Suppressor macrophage (primary cell): Measurements from ENCODE around the gene SLC2A5.
A peak's percentile ranks its signal among the peaks of the same experiment; 100 is the strongest.
"Not testable (repeated sequence)": the region's sequence is repeated elsewhere in the genome, so short reads cannot be mapped to it uniquely, and the experiment has no call there.

Source experiments
- DNase-seq, 4 experiments: peaks; one replicate each; pipeline ENCODE4 v3.0.0-alpha.2; 2020 to 2022

Gene SLC2A5

DNA sequence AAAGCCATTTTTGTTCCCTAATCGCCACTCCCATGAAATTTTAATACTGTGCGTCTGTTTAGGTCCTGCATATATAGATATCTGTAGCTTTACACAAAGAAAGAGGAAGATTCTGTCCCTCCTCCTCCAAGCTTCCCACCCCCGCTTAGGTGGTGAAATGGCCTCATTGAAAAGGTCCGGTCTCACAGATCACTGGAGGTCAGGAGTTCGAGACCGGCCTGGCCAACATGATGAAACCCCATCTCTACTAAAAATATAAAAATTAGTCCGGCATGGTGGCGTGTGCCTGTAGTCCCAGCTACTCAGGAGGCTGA, 64.1 kb downstream of the SLC2A5 start:
- no peak for DNase-seq

DNA sequence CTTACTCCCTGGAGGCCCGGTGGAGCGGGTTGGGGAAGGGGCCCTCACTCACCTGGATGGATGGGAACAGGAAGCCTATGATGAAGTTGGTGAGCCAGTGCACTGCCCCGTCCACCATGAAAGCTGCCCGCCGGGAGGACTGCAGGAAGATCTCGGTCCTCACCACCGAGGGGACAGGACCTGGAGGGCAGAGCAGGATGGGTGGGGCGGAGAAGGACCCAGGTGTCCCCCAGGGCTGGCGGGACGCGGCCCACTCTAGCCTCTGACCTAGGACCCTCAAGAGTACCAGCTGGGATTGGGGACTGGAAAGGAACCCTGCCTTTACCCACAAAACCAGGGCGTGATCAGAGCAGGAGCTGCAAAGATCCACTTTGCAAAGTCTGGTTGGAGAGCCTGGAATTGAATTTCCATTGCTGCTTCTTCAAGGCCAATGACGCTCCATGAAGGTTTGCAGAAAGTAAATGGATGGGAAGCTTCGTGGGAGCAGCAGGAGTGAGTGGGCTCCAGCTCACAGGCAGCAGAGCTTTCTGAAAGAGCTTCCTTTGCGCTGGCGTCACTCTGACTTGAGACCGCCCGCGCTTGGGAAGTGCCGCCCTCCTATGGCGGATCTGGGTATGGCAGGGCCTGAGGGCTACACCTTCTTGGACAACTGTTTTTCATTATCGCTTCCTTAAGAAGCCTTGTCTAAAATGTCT, 64.6 kb downstream of the SLC2A5 start:
- DNase-seq = peak; percentile 90 to 94 (median 92)

DNA sequence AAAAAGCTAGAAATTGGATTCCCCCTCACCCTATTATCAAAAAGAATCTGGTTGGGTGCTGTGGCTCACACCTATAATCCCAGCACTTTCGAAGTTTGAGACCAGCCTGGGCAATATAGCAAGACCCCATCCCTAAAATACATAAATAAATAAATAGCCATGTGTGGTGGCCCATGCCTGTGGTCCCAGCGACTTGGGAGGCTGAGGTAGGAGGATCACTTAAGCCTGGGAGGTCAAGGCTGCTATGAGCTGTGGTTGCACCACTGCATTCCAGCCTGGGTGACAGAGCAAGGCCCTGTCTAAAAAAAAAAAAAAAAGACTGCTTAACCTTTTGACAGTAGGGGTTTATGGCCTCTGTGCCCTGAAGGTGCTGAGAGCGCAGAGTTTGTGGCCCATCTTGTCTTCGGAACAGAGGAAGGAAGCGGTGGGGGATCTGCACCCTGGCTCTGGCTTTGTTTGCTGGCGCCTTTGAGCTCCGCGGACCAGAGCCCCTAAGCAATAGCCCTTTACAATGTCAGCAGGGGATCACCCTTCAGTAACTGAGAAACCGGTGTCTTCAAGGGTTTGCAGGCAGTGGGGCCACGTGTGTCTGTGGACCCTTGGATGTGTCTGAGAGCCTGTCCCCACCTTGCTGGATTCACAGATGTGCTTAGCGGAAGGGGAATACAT, 65.3 kb downstream of the SLC2A5 start:
- no peak for DNase-seq

DNA sequence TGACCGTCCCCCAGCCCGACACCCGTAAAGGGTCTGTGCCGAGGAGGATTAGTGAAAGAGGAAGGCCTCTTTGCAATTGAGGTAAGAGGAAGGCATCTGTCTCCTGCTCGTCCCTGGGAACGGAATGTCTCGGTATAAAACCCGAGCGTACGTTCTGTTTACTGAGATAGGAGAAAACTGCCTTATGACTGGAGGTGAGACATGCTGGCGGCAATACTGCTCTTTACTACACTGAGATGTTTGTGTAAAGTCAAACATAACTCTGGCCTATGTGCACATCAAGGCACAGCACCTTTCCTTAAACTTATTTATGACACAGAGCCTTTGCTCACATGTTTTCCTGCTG, 67.2 kb downstream of the SLC2A5 start:
- not testable (repeated sequence) for DNase-seq

DNA sequence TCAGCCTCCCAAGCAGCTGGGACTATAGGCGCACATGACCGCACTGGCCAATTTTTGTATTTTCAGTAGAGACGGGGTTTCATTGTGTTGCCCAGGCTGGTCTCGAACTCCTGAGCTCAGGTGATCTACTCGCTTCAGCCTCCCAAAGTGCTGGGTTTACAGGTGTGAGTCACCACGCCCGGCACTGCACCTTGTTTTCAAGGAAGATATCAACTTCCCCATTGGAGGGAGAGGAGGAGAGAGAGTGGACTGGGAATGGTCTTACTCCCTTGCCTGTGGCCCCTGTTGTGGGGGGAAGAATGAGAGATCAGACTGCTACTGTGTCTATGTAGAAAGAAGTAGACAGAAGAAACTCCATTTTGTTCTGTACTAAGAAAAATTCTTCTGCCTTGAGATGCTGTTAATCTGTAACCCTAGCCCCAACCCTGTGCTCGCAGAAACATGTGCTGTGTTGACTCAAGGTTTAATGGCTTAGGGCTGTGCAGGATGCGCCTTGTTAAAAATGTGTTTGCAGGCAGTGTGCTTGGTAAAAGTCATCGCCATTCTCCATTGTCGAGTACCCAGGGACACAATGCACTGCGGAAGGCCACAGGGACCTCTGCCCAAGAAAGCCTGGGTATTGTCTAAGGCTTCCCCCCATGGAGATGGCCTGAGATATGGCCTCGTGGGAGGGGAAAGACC, 67.8 kb downstream of the SLC2A5 start:
- not testable (repeated sequence) for DNase-seq

DNA sequence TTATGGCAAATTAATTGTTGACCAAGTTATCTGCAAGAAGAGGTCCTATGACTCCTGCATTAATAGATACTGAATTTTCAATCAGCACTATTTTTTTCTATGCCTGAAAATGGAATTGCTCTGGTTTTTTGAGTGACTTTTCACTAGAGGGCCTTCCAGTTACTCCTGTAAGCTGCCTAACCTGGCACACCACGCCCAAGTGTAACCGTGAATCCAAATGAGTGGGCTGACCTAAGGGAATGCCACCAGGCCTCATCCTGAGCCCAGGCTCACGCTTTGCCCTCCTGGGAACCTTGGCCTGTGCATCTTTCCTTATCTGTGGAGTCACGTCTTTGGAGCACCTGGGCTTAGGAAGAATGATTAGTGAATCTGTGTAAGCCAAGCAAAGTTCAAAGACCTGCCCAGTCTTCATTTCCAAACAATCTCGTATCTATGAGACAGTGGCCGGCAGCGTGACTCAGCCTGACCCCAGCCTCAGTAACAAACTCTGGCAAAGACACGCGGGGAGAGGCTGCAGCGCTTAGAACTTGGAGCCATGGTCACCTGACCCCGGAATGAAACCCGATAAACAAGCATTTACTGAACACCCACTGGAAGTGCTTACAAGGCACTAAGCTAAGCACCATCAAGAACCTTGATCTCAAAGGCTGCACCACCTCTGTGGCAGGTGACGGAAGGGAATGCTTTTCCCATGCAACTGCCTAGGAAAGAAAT, 75.3 kb downstream of the SLC2A5 start:
- not testable (repeated sequence) for DNase-seq

DNA sequence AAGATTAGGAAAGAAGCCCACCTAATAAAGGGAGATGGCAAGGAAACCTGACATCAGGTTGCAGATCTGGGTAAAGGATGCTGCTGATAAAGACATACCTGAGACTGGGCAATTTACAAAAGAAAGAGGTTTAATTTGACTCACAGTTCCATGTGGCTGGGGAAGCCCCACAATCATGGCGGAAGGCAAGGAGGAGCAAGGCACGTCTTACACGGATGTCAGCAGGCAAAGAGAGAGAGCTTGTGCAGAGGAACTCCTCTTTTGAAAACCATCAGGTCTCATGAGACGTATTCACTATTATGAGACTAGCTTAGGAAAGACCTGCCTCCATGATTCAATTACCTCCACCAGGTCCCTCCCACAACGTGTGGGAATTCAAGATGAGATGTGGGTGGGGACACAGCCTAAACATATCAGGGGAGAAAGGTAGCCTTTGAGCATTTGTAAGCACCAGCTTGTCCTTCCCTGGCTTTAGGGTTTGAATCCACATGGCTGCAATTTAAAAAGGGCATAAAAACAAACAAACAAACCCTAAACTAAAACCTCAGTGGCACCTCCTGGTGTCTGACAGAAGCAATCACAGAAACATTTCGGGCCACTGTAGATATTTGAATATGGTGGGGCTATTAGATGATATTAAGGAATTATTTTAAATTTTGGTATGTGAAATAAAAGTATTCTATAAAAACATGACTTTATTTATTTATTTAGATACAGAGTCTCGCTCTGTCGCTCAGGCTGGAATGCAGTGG, 76.3 kb downstream of the SLC2A5 start:
- no peak for DNase-seq

DNA sequence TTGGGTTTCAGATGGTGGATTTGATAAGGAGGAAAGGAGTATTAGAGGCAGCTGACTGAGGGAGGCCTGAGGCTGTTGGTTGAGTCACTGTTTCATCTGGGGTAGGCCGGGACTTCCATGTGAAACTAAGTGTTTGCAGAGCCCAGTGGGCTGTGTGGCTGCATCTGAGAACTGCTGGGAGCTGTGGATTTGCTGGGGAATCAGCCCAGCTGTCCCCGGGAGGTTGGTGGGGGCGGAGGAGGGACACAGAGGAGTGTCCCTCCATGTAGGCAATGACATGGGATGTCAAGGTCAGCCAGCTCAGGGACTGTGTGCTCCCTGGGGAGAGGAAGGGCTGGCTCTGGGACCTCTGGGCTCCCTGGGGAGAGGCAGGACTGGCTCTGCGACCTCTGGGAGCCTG, 79.6 kb downstream of the SLC2A5 start:
- no peak for DNase-seq

DNA sequence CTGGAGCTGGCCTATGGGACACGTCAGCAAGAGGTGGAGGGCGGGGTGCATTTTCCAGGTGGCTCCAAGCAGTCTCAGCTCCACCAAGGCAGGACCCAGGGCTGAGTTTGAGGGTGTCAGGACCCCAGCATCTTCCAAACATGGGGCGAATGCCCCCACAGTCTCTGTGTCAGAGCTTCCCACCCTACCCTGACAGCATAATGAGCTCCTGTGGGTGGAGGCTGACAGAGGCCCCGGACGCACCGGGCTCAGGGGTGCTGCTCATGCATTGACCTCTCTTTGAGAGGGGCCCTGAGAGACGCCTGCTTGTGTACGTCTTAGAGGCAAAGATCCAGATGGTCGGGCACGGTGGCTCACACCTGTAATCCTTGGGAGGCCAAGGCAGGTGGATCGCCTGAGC, 80.4 kb downstream of the SLC2A5 start:
- no peak for DNase-seq

DNA sequence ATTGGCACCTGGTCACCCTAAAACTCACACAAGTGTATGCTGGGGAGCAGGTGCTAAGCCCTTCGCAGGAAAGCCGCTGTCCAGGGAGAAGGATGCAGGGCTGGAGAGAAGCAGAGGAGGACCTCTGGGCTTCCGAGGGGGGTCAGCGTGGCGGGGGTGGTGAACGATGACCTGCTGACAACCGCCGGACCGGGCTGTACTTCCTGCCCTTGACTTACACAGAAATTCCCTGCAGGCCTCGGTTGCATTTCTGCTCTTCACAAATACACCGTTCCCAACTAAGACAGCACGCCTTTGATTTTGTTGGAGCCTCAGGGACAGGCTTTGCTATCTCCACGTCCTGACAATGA, 80.8 kb downstream of the SLC2A5 start:
- DNase-seq = no peak

DNA sequence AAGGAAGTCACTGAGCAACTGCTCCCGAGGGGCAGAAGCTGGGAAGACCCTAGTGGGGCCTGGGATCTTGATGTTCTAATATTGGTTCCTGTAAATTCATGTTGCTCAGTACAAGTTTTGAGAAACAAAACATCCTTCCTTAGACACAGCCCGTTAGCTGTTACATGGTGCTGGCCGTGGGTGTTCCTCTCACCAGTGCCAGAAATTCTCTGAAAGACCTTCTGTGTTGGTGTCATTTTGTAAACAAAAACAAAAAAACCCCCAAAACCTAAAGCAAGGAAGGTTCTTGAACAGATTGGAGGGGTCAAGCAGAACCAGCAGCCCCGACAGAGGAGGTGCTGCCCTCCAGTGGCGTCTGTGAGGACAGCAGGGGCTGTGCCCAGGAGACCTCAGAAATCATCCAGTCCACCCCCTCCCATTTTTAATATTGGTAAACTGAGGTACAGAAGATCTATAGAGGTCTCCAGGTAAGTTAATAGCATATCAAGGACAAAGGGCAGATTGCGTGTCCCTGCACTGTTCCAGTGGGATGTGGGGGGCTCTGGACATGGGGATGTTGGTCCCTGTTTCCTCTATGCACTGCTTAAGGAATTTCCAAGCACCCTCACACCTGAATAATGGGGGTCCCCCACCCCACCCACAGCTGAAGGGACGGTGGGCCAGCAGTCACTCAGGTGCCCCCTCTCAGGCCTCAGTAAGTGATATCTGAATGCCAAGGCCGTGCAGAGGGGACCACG, 81.4 kb downstream of the SLC2A5 start:
- peak; percentile 35 to 69 (median 56) for DNase-seq

DNA sequence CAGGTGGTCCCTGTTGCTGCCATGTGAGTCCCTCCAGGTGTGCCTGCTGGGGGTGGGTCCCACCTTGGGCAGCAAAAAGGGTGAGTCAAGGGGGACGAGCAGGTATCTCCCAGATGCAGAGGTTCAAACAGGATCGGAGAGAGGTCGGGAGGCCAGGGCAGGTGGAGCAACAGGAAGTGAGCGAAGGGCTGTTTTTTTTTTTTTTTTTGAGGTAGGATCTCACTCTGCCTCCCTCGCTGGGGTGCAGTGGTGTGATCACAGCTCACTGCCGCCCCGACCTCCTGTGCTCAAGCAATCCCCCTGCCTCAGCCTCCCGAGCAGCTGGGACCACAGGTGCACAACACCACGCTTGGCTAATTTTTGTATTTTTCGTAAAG, 82.6 kb downstream of the SLC2A5 start:
- DNase-seq = no peak

DNA sequence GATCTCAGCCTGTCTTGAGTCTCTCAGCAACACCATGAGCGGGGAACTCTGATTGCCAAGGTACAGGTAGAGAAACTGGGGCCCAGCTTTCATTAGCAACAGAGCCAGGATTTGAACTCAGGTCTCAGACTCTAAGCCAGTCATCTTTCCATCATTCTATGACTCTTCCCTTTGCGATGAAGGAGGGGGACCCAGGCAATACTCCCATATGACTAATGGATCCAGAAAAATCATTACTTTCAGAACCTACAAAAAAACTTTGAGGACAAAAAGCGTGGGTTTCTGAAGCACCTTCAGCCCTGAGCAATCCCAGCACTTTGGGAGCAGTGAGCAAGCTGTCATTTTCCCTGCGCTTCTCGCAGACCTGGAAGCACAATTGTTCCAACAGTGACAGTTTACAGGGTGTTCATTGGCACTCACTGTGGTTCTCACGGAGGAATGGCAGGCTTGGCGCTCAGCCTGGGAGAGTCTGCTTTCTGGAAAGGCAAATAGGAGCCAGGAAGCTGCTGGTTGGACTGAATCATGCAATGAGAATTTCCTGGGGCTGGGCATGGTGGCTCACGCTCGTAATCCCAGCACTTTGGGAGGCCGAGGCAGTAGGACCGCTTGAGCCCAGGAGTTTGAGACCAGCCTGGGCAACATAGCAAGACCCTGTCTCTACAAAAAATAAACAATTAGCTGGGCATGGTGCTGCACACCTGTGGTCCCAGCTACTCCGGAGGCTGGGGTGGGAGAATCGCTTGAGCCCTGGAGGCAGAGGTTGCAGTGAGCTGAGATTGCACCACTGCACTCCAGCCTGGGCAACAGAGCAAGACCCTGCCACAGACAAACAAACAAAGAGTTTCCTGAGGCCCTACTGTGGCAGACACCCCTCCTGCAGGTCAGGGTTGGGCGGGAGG, 83.3 kb downstream of the SLC2A5 start:
- no peak for DNase-seq
